Peyer's patch (tissue), 4 donors: Measurements from ENCODE around the gene FBXO10. TPM values are rescaled to one million over a fixed set of nuclear protein-coding genes. Genes with fewer than 3 reads are reported as not detected.
A peak's percentile ranks its signal among the peaks of the same experiment; 100 is the strongest.

ENCODE experiments used
- DNase-seq, 3 donors: peaks; one replicate each; pipeline ENCODE4 v3.0.0-alpha.2; 2017 to 2019
- H3K27ac ChIP-seq, 4 donors: fragments of 200-600 bp; sonication (generic); one replicate each; pipeline ENCODE4 v1.5.1; 2016 to 2019
- H3K27me3 ChIP-seq, 2 donors: fragments of 200-600 bp; sonication (generic); one replicate each; pipeline ENCODE4 v1.5.1; 2019
- H3K36me3 ChIP-seq, 3 donors: fragments of 200-600 bp; sonication (generic); one replicate each; pipeline ENCODE4 v1.5.1; 2016 to 2019
- H3K4me1 ChIP-seq, 4 donors: fragments of 200-600 bp; sonication (generic); one replicate each; pipeline ENCODE4 v1.5.1; 2016 to 2019
- H3K4me3 ChIP-seq, 4 donors: fragments of 200-600 bp; sonication (generic); 1 replicate in 3 of 4; 2 replicates in 1 of 4; pipeline ENCODE4 v1.5.1; 2016 to 2019; ENCODE audit warnings: mild to moderate bottlenecking in 1 of 4
- H3K9me3 ChIP-seq, 4 donors: fragments of 200-600 bp; sonication (generic); one replicate each; pipeline ENCODE4 v1.5.1; 2016 to 2019; ENCODE audit warnings: mild to moderate bottlenecking in 1 of 4
- CTCF ChIP-seq, 6 experiments: fragments of 450-650 bp in 4 of 6; fragments of 200-600 bp in 2 of 6; sonication (generic) in 1 of 6; IDR thresholded peaks; one replicate each; pipeline ENCODE4 v1.5.1; 2017 to 2019; ENCODE audit warnings: antibody characterized with exemption in 6 of 6, mild to moderate bottlenecking in 3 of 6, moderate library complexity in 1 of 6
- POLR2A ChIP-seq, 2 donors: fragments of 450-650 bp; IDR thresholded peaks; one replicate each; pipeline ENCODE4 v1.5.1; 2017; ENCODE audit warnings: antibody characterized with exemption in 2 of 2, mild to moderate bottlenecking in 2 of 2, moderate library complexity in 2 of 2
- total RNA-seq, 4 donors: library from RNA; depleted of rRNA; stranded (reverse); fragments of >200 nt; gene quantifications; one replicate each; pipeline ENCODE4 v1.1.0, GENCODE V29; 2016

FBXO10 gene
- total RNA-seq, 4 donors from 2014 or later: 1.6 to 12.4 (median 4.2) TPM

GRCh38 chr9:37509536-37509935 lies 66.6 kb downstream of the FBXO10 start:
- no peaks in the 10 kb centered on the region for H3K36me3 ChIP-seq
- H3K27me3 ChIP-seq: no peaks in the 10 kb centered on the region

GRCh38 chr9:37508834-37509206 lies 67.4 kb downstream of the FBXO10 start:
- Histone ChIP-seq H3K9me3 (no peaks in the 10 kb centered on the region), H3K27ac (no peak overlapping the region), H3K4me1 (no peaks in the 10 kb centered on the region), H3K36me3 (no peaks in the 10 kb centered on the region), H3K27me3 (no peaks in the 10 kb centered on the region), H3K4me3 (no peak overlapping the region)
- TF ChIP-seq POLR2A (IDR thresholded peaks at IDR 0.05) (no peak), CTCF (IDR thresholded peaks at IDR 0.05) (peak in 3 of 6 experiments; percentile 41 to 44 (median 41))
- DNase-seq: peak in 1 of 3 donors; percentile 31

More at GRCh38 chr9:37509536-37509935, 66.6 kb downstream of the FBXO10 start:
- DNase-seq: peak in 1 of 3 donors; percentile 29
- TF ChIP-seq CTCF (IDR thresholded peaks at IDR 0.05): no peak
- no peak for TF ChIP-seq POLR2A (IDR thresholded peaks at IDR 0.05)
- Histone ChIP-seq H3K4me3 (no peak overlapping the region), H3K27ac (no peak overlapping the region), H3K9me3 (no peaks in the 10 kb centered on the region), H3K4me1 (no peaks in the 10 kb centered on the region)

GRCh38 chr9:37508135-37508833 lies 67.9 kb downstream of the FBXO10 start:
- Histone ChIP-seq H3K4me3 (no peak overlapping the region), H3K4me1 (no peaks in the 10 kb centered on the region), H3K36me3 (no peaks in the 10 kb centered on the region), H3K27ac (no peak overlapping the region), H3K9me3 (no peaks in the 10 kb centered on the region), H3K27me3 (no peaks in the 10 kb centered on the region)
- peak in 1 of 3 donors; percentile 39 for DNase-seq
- TF ChIP-seq POLR2A (IDR thresholded peaks at IDR 0.05) (no peak), CTCF (IDR thresholded peaks at IDR 0.05) (no peak)

- peaks cover 0 to under 1% (median 0%) of the 10 kb centered on the region in 3 donors for H3K36me3 ChIP-seq
- peak in 1 of 3 donors; percentile 15 for DNase-seq
- no peak overlapping the region for H3K27ac ChIP-seq
- no peak for TF ChIP-seq CTCF (IDR thresholded peaks at IDR 0.05)
- no peak for TF ChIP-seq POLR2A (IDR thresholded peaks at IDR 0.05)
- H3K4me3 ChIP-seq: no peak overlapping the region
- no peaks in the 10 kb centered on the region for H3K27me3 ChIP-seq
- H3K9me3 ChIP-seq: no peaks in the 10 kb centered on the region
- no peaks in the 10 kb centered on the region for H3K4me1 ChIP-seq
Measured at GRCh38 chr9:37507566-37508134, 68.5 kb downstream of the FBXO10 start.

GRCh38 chr9:37504605-37505004 lies 71.6 kb downstream of the FBXO10 start:
- Histone ChIP-seq H3K27me3 (no peaks in the 10 kb centered on the region), H3K36me3 (peaks cover 0 to 24% (median 0%) of the 10 kb centered on the region in 3 donors), H3K4me1 (no peaks in the 10 kb centered on the region), H3K9me3 (no peaks in the 10 kb centered on the region), H3K27ac (peak overlapping the region in 1 of 4 donors; percentile 46), H3K4me3 (no peak overlapping the region)
- DNase-seq: peak in 1 of 3 donors; percentile 23
- TF ChIP-seq CTCF (IDR thresholded peaks at IDR 0.05) (no peak), POLR2A (IDR thresholded peaks at IDR 0.05) (no peak)
